Ecto neural progenitor cell (in vitro differentiated cells): ENCODE results near the gene HOXD11.

Source experiments
- DNase-seq: peaks from one replicate; pipeline ENCODE4 v3.0.0-alpha.2; 2018; ENCODE audit warnings: low spot score

HOXD11 gene

GRCh38 chr2:176121190-176122051 is 14.3 kb downstream of the HOXD11 start:
- no peak for DNase-seq

GRCh38 chr2:176122052-176122682 is 15.1 kb downstream of the HOXD11 start:
- no peak for DNase-seq

GRCh38 chr2:176122683-176123410 is 15.8 kb downstream of the HOXD11 start, which contains the start of gene HOXD9:
Gene HOXD9, plus strand, starts transcription at chr2:176122719. Its CDS starts 50 bp downstream, at chr2:176122769.
- no peak for DNase-seq

GRCh38 chr2:176123411-176124109 is 16.5 kb downstream of the HOXD11 start:
- no peak for DNase-seq

GRCh38 chr2:176124110-176124946 is 17.2 kb downstream of the HOXD11 start:
- DNase-seq = no peak

- DNase-seq = no peak
Observed at GRCh38 chr2:176124947-176125771, 18.1 kb downstream of the HOXD11 start.

- no peak for DNase-seq
Observed at GRCh38 chr2:176125772-176126054, 18.6 kb downstream of the HOXD11 start.

GRCh38 chr2:176126929-176127773 is 20.1 kb downstream of the HOXD11 start:
- DNase-seq = peak; percentile 68

- no peak for DNase-seq
Observed at GRCh38 chr2:176127774-176128072, 20.6 kb downstream of the HOXD11 start.

GRCh38 chr2:176128172-176128981 is 21.3 kb downstream of the HOXD11 start:
- DNase-seq = peak; percentile 57

- DNase-seq = peak; percentile 77
Observed at GRCh38 chr2:176128982-176129796, 22.1 kb downstream of the HOXD11 start, which contains the start of gene HOXD8. Gene HOXD8, plus strand, starts transcription at chr2:176129705. Its CDS starts 662 bp downstream, at chr2:176130367.

GRCh38 chr2:176129813-176130146 is 22.7 kb downstream of the HOXD11 start:
- peak; percentile 59 for DNase-seq

GRCh38 chr2:176130147-176130956 is 23.3 kb downstream of the HOXD11 start:
- DNase-seq = peak; percentile 65

GRCh38 chr2:176130957-176131847 is 24.1 kb downstream of the HOXD11 start:
- no peak for DNase-seq

- no peak for DNase-seq
Observed at GRCh38 chr2:176131848-176132158, 24.7 kb downstream of the HOXD11 start.
